Colon (tissue), 2 donors: Measurements from ENCODE around the gene MYL6B.

Source experiments
- FAIRE-seq: peaks from 2 replicates; lab custom pipeline; 2012; peaks lifted over from hg19 to GRCh38; lab: Jason Lieb, UNC
- donor health status: control.
- donor health status: control.

Gene MYL6B

GRCh38 chr12:56122637-56123036 lies 29.8 kb upstream of the MYL6B start:
- FAIRE-seq: no peak

GRCh38 chr12:56124133-56124532 lies 28.3 kb upstream of the MYL6B start:
- no peak for FAIRE-seq

- no peak for FAIRE-seq
Measured at GRCh38 chr12:56126732-56127239, 25.6 kb upstream of the MYL6B start.

GRCh38 chr12:56127485-56127887 lies 24.9 kb upstream of the MYL6B start:
- FAIRE-seq: no peak

GRCh38 chr12:56127888-56128669 lies 24.3 kb upstream of the MYL6B start, which contains the start of gene ESYT1:
Gene ESYT1 (plus strand): TSS chr12:56128267. CDS start chr12:56128320, 53 bp downstream.
- FAIRE-seq: peak; percentile 74

GRCh38 chr12:56128670-56129205 lies 23.6 kb upstream of the MYL6B start:
- no peak for FAIRE-seq

DNA sequence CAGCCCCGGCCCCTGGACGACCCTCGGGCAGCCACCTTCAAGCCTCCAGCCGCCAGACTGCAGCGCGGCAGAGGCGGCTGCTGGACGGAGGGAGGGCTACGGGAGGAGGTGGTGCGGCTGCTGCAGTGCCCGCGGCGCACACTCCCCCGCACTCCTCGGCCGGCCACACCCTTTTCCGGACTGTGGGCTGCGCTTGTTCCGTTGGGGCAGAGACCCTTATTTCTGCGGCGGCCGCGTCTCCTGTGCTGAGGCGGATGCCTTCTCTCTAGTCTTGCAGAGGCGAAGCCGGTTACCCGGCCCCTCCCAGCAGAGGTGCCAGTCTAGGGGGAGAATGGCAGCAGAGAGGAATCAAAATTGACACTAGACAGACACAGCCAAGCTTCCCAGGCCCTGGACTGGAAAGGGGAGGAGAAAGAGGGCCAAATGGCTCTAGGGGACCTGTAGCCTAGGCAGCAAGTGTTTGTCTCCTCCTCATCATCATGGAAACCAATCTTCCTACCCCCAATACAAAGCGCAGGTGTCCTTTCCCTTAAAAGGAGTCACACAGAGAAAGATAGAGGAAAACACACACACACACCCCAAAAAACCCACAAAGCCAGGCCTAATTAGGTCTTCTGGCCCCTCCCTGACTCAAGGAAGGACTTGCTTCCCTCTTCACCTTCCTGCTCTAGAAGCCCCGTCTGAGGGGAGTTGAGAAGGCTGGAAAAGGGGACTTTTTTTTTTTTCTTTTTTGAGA lies 23.0 kb upstream of the MYL6B start:
- FAIRE-seq: no peak

- FAIRE-seq: no peak
Measured at GRCh38 chr12:56129942-56130495, 22.4 kb upstream of the MYL6B start.

DNA sequence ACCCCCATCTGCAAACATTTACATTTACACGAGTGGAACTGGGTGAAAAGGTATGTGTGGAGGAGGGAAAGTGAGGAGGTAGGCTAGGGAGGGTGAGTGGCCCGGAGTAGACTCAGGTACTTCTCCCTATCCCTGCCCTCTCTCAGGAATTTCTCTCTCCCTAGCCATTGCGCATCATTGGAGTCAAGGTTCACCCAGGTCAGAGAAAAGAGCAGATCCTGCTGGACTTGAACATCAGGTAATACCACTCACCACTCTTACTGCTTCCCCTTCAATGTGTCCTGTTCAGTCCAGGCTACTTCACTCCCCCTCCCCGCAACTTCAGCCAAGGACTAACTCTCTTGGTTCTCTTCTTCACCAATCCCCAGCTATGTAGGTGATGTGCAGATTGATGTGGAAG lies 21.5 kb upstream of the MYL6B start:
- no peak for FAIRE-seq

- FAIRE-seq: no peak
Measured at GRCh38 chr12:56134897-56135296, 17.5 kb upstream of the MYL6B start.

GRCh38 chr12:56137853-56138571 lies 14.4 kb upstream of the MYL6B start:
- no peak for FAIRE-seq

DNA sequence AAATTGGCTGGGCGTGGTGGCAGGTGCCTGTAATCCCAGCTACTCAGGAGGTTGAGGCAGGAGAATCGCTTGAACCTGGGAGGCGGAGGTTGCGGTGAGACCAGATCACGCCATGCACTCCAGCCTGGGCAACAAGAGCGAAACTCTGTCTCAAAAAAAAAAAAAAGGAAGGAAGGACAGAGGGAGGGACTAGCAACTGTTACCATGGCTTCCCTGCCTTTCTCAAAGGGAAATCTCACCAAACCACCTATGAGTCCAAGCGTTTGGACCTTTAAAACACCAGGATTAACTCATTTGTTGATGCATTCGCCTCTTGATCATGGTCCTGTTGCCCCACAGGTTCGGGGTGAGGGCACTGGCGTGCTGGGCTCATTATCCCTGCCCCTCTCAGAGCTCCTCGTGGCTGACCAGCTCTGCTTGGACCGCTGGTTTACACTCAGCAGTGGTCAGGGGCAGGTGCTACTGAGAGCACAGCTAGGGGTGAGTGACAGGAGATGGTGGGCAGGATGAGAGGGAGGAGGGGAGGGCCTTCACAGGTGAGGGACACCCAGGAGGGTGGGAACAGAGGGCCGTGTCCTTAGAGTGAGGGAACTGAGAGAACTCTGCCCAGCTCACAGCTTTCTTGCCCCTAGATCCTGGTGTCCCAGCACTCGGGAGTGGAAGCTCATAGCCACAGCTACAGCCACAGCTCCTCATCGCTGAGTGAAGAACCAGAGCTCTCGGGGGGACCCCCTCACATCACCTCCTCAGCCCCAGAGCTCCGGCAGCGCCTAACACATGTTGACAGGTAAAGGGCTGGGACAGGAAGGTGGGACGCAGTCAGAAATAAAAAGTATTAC lies 10.2 kb upstream of the MYL6B start:
- FAIRE-seq: no peak

DNA sequence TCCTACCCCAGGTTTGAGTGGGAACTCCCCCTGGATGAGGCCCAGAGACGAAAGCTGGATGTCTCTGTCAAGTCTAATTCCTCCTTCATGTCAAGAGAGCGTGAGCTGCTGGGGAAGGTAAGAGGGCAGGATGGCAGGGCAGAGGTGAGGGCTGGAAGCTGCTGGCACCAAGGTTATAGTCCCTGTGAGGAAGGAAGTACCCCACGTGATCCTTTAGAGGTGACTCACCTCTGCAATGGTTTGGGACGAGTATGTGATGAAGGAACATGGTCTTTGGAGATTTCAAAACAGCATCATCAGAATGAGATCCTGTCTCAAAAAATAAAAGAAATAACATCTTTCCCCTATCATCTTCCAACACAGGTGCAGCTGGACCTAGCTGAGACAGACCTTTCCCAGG lies 9.2 kb upstream of the MYL6B start:
- FAIRE-seq: no peak

- FAIRE-seq: no peak
Measured at GRCh38 chr12:56143870-56144269, 8.5 kb upstream of the MYL6B start.

GRCh38 chr12:56145217-56145616 lies 7.2 kb upstream of the MYL6B start:
- FAIRE-seq: no peak

GRCh38 chr12:56146492-56147460 lies 5.6 kb upstream of the MYL6B start:
- FAIRE-seq: peak; percentile 58

- FAIRE-seq: no peak
Measured at GRCh38 chr12:56150563-56150962, 1.8 kb upstream of the MYL6B start.

GRCh38 chr12:56151672-56152131 lies 685 bp upstream of the MYL6B start:
- no peak for FAIRE-seq

GRCh38 chr12:56152756-56153677 lies 630 bp downstream of the MYL6B start:
- FAIRE-seq: no peak
